Body of pancreas (tissue), 4 donors: ENCODE results near the gene TASP1. TPM values are rescaled to one million over a fixed set of nuclear protein-coding genes. Genes with fewer than 3 reads are reported as not detected.

Source experiments
- ATAC-seq: fragments of 150-250 bp; one replicate; pipeline ENCODE4 v1.9.1; 2016
- DNase-seq, 4 donors: peaks; one replicate each; pipeline ENCODE4 v3.0.0-alpha.2; 2019
- H3K27ac ChIP-seq, 4 donors: fragments of 200-600 bp; sonication (generic); 1 replicate in 3 of 4; 2 replicates in 1 of 4; pipeline versions ENCODE4 v1.5.1 to v1.6.1; 2016 to 2019; ENCODE audit warnings: mild to moderate bottlenecking in 1 of 4, mixed read lengths in 1 of 4, moderate library complexity in 1 of 4
- H3K27me3 ChIP-seq, 2 donors: fragments of 200-600 bp; sonication (generic); one replicate each; pipeline ENCODE4 v1.6.0; 2016; ENCODE audit warnings: mild to moderate bottlenecking in 1 of 2
- H3K36me3 ChIP-seq, 2 donors: fragments of 200-600 bp; sonication (generic); replicated peaks in 1 of 2; 2 replicates each; pipeline ENCODE4 v1.5.1; 2016; ENCODE audit warnings: low read depth in 2 of 2; ENCODE audit not compliant: insufficient read depth in 1 of 2
- H3K4me1 ChIP-seq: fragments of 200-600 bp; sonication (generic); one replicate; pipeline ENCODE4 v1.6.0; 2016
- H3K4me3 ChIP-seq, 2 donors: fragments of 200-600 bp; sonication (generic); 1 replicate in 1 of 2; 2 replicates in 1 of 2; pipeline ENCODE4 v1.5.1; 2016 to 2019
- H3K9me3 ChIP-seq, 3 donors: fragments of 200-600 bp; sonication (generic); 1 replicate in 2 of 3; 2 replicates in 1 of 3; pipeline ENCODE4 v1.5.1; 2016
- CTCF ChIP-seq, 7 experiments: fragments of 450-650 bp in 4 of 7; fragments of 200-600 bp in 3 of 7; sonication (generic) in 3 of 7; IDR thresholded peaks; one replicate each; pipeline ENCODE4 v1.5.1; 2016 to 2019; ENCODE audit warnings: antibody characterized with exemption in 7 of 7
- POLR2A ChIP-seq, 3 donors: fragments of 450-650 bp; IDR thresholded peaks; one replicate each; pipeline ENCODE4 v1.6.1; 2016; ENCODE audit warnings: antibody characterized with exemption in 3 of 3, mild to moderate bottlenecking in 2 of 3
- WGBS, 2 donors: methylation state at CpG; one replicate each; pipeline ENCODE4 v1.1.5; 2017; 5-methylcytosine and 5-hydroxymethylcytosine counted together
- intact Hi-C: fragments of 100-400 bp; cut with DNase I; formaldehyde crosslinking; loops from one replicate; pipeline ENCODE4 v1.15.1; 2023
- total RNA-seq, 2 donors: library from RNA; depleted of rRNA; stranded (reverse); fragments of >200 nt; gene quantifications; one replicate each; pipeline ENCODE4 v1.1.0, GENCODE V29; 2016

TASP1 gene
- total RNA-seq, 2 donors from 2014 or later, result 8.0 to 11.5 TPM

GRCh38 chr20:13401596-13401995 lies 237.1 kb downstream of the TASP1 start:
- DNase-seq, result no peak
- Histone ChIP-seq H3K27ac (no peak overlapping the region), H3K36me3 (no peaks in the 10 kb centered on the region), H3K27me3 (no peaks in the 10 kb centered on the region), H3K9me3 (no peaks in the 10 kb centered on the region), H3K4me3 (no peak overlapping the region), H3K4me1 (no peaks in the 10 kb centered on the region)
- TF ChIP-seq CTCF (IDR thresholded peaks at IDR 0.05) (no peak), POLR2A (IDR thresholded peaks at IDR 0.05) (no peak)
- ATAC-seq, result no peak
- intact Hi-C loops, result no loop called here
- WGBS, 2 donors, result 72 to 84% methylated on average over 1 of the region's 1 CpG

GRCh38 chr20:13400453-13400852 lies 238.3 kb downstream of the TASP1 start:
- WGBS, 2 donors, result 94 to 100% methylated on average over 2 of the region's 2 CpGs
- Histone ChIP-seq H3K4me1 (no peaks in the 10 kb centered on the region), H3K27me3 (no peaks in the 10 kb centered on the region), H3K4me3 (no peak overlapping the region), H3K27ac (no peak overlapping the region), H3K9me3 (no peaks in the 10 kb centered on the region), H3K36me3 (no peaks in the 10 kb centered on the region)
- TF ChIP-seq POLR2A (IDR thresholded peaks at IDR 0.05) (no peak), CTCF (IDR thresholded peaks at IDR 0.05) (no peak)
- DNase-seq, result no peak
- intact Hi-C loops, result no loop called here
- ATAC-seq, result no peak

GRCh38 chr20:13397300-13397724 lies 241.4 kb downstream of the TASP1 start:
- H3K9me3 ChIP-seq, result no peaks in the 10 kb centered on the region
- WGBS, 2 donors, result 89 to 96% methylated on average over 1 of the region's 1 CpG
- ATAC-seq, result no peak

GRCh38 chr20:13396826-13397225 lies 241.9 kb downstream of the TASP1 start:
- no peak for TF ChIP-seq POLR2A (IDR thresholded peaks at IDR 0.05)
- no peak for TF ChIP-seq CTCF (IDR thresholded peaks at IDR 0.05)
- H3K27me3 ChIP-seq, result no peaks in the 10 kb centered on the region
- H3K4me3 ChIP-seq, result no peak overlapping the region
- no peak for ATAC-seq
- no peak for DNase-seq
- H3K27ac ChIP-seq, result no peak overlapping the region
- no peaks in the 10 kb centered on the region for H3K9me3 ChIP-seq
- intact Hi-C loops, result no loop called here
- H3K4me1 ChIP-seq, result no peaks in the 10 kb centered on the region
- no peaks in the 10 kb centered on the region for H3K36me3 ChIP-seq

More at GRCh38 chr20:13397300-13397724, 241.4 kb downstream of the TASP1 start:
- H3K27ac ChIP-seq, result no peak overlapping the region
- no peak overlapping the region for H3K4me3 ChIP-seq
- intact Hi-C loops, result no loop called here
- no peaks in the 10 kb centered on the region for H3K36me3 ChIP-seq
- TF ChIP-seq CTCF (IDR thresholded peaks at IDR 0.05), result no peak
- no peak for TF ChIP-seq POLR2A (IDR thresholded peaks at IDR 0.05)
- H3K27me3 ChIP-seq, result no peaks in the 10 kb centered on the region
- no peaks in the 10 kb centered on the region for H3K4me1 ChIP-seq
- no peak for DNase-seq

- intact Hi-C loops, result no loop called here
- DNase-seq, result no peak
- H3K27ac ChIP-seq, result no peak overlapping the region
- H3K4me1 ChIP-seq, result no peaks in the 10 kb centered on the region
- H3K27me3 ChIP-seq, result no peaks in the 10 kb centered on the region
- no peaks in the 10 kb centered on the region for H3K9me3 ChIP-seq
- H3K4me3 ChIP-seq, result no peak overlapping the region
- ATAC-seq, result no peak
- WGBS, 2 donors, result 73 to 90% methylated on average over 3 of the region's 3 CpGs
- no peaks in the 10 kb centered on the region for H3K36me3 ChIP-seq
- TF ChIP-seq POLR2A (IDR thresholded peaks at IDR 0.05) (no peak), CTCF (IDR thresholded peaks at IDR 0.05) (no peak)
Observed at GRCh38 chr20:13396022-13396421, 242.7 kb downstream of the TASP1 start.
